ENCODE data around the gene DPYD.
"Not testable (repeated sequence)": the region's sequence is repeated elsewhere in the genome, so short reads cannot be mapped to it uniquely, and the experiment has no call there.

The DPYD gene

GRCh38 chr1:97304366-97304765 is 616.5 kb downstream of the DPYD start:
- no peak for DNase-seq (ENCODE audit: low spot score)

GRCh38 chr1:97298966-97299365 is 621.9 kb downstream of the DPYD start:
- no peak for DNase-seq (ENCODE audit: low spot score)

- DNase-seq (ENCODE audit: low spot score): no peak
Observed at GRCh38 chr1:97297611-97298010, 623.2 kb downstream of the DPYD start.

GRCh38 chr1:97281962-97282361 is 638.9 kb downstream of the DPYD start:
- DNase-seq (ENCODE audit: low spot score): no peak

DNA sequence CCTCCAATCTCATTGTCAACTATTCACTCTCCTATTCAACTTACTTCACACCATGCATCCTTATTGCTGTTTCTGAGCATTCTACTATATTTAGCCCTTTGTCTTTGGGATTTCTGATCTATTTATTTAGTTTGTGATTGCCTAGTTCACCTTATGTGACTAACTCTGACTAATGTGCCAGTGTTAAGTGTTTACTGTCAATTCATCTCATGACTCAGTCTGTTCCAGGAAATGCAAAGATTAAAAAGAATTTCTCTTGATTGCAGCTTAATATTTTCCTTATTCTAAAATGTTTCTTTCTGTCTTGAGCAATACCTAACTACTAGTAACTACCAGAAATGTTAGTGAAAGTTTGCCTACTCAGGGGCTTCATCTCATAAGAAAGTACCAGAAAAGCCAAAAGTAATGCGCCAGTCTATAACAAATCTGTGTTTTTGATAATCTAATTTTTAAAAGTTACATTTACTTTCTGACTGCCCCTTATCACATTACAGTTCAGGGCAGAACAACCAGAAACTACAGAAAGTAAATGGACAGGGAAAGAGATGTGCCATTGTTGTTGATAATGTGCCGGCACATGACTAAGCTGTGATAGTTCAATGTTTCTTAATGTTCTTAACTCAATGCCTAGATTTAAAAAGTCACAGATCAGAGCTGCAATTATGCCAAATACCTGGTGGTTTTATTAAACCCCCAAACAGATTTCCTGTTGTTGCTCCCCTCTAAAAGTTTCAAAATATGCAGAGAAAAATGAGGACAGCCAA is 642.8 kb downstream of the DPYD start:
- no peak for DNase-seq (ENCODE audit: low spot score)

DNA sequence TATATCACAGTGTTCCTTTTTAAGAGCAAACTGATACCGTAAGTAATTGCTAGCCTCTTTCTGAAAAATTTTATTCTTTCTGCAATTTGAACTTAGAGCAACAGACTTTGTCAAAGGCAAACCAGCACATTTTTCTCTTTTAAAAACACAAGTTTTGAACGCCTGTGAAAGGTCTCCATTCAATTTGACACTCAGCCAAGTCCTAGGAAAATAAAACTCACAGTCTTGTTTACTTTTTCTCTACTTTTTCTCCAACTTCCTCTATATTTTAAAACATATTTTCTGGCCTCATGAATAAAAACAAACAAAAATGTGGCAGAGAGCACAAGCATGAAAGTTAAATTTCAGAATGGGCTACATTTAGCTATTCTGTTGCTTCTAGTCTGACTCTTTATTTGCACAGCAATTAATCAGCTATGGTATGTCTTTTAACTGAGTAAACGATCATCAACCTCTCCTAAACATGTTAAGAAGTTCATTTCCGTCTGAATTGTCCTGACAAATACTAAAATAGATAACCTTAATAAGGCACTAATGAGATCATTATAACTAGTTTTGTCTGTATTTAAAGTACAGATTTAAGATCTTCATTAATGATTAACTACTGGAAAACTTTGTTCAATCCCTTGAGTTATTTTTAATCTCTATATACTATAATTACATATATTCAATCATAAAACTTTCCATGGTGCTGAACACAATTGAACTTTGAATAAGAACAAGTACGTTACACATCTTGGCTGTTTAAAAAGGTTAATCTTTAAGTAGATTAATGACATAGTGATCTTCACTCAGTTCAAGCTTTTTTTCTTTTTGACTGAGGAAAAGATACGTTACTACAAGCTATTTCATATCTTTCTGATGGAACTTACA is 648.7 kb downstream of the DPYD start:
- no peak for DNase-seq (ENCODE audit: low spot score)

DNA sequence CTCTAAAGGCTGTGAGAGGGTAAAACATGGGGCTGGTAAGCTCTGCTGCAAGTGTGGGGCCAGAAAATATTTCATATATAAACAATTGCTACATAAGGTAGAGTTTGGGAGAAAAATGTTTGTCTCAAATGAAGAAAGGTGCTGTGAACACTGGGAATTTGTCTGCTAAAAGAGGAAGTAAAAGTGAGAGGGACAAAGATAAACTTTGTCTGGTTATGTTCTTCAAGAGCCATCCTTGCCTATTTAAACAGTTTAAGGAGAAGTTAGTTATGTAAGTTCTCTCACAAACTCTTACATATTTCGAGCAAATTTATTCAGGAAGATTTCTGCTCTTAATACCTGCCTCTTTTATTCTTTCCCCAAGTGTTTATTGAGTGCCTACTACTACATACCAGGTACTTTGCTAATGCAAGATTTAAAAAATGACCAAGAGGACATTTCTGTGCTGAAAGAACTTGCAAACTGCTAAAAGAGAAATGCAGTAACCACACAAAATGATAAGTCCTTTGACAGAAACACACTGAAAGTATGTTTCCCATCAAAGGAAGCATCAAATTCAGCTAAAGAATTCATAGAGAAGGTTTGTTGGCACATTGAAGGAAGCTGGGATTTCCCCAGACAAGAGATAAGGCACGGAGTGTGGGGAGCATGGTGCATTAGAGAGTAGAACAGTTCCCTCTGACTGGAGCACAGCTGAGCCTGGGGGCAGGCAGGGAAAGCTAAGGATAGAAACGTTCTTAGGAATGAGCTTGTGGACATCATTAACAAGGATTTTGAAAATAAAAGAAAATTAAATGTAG is 650.1 kb downstream of the DPYD start:
- DNase-seq (ENCODE audit: low spot score): no peak

DNA sequence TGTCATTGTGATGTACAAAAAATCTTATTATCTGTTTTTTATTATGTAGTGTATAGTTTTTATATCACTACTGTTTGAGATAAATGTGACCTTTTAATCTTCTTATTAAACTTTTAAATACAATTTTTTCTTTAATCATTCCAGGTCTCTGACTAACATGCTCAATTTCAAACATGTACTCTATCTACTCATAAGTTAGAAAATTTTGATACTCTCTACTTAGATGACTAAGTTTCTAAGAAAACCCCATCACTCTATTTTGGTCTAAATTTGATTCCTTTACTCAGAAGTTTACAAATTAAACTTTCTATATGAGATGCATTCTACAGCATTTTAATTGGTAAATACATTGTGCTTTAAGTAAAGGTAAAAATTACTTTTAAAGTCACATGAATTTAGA is 655.2 kb downstream of the DPYD start:
- no peak for DNase-seq (ENCODE audit: low spot score)

GRCh38 chr1:97262842-97263241 is 658.0 kb downstream of the DPYD start:
- DNase-seq (ENCODE audit: low spot score): no peak

DNA sequence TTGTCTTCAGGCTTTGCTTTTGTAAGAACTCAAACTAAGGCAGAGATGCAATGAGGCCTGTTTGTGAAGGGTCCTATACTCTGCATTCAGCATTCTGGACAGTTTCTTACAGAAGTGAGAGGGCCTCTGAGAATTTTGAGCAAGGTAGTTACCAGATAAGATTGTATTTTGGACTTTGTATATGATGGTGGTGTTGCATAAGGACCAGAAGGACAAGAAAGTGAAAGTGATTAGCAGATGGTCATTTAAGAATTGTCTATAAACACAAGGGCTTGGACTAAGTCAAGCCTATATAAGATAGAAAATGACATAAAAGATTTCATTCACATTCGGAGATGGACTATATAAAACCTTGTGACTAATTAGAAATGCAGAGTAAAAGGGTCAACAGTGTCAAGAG is 662.2 kb downstream of the DPYD start:
- no peak for DNase-seq (ENCODE audit: low spot score)

- DNase-seq (ENCODE audit: low spot score): no peak
Observed at GRCh38 chr1:97254731-97255463, 665.9 kb downstream of the DPYD start.

DNA sequence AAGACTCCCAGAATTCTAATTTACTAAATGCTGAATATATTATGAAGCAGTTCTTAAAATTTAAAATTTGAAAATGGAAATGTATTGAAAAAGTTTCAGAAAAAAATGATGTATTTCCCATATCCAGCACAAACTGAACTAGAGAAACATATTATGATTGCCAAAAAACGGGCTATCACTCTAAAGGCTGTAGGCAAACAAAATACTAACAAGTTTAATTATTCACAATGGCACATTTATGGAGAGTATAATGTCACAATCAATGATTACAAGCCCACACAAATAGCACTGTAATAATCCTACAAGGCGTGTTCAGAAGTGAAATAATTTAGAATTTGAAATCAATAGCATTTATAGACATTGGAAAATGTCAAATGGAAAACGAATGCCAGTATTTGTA is 667.9 kb downstream of the DPYD start:
- no peak for DNase-seq (ENCODE audit: low spot score)

DNA sequence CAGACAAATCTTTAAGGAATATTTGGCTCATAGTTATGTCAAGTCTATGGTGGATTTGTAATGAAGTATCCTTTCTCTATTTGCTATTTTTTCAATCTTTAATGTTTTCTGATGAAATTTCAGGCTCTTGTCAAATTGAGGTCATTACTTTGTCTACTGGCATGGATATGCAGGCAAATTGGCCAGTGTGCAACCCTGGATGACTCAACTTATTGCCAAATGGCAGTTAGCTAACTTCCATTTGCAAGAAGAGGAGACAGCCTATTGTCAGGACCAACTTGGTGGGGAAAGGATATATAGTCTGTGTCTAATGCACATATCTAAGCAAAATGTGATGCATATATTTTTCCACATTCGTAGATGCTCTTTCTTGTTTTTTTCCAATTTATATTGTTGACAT is 668.8 kb downstream of the DPYD start:
- DNase-seq (ENCODE audit: low spot score): no peak

GRCh38 chr1:97247196-97247595 is 673.6 kb downstream of the DPYD start:
- no peak for DNase-seq (ENCODE audit: low spot score)

DNA sequence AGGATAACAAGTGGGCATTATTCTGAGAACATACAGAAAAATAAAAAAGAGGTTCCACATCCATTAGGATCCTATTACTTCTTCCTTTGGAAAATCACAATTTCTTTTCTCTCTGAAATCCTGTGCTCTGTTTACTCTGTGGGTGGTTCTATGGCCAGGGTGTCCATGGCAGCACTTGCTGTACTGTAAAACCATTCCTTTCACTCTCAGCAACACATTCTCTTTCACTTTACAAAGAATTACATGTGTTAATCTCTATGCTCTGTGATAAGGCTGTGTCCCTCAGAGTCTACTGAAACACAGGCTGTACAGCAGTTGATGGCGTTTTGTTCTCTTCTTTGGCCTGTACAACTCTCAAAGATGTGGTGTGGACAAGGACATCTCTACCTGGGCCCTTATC is 675.2 kb downstream of the DPYD start:
- DNase-seq (ENCODE audit: low spot score): no peak

GRCh38 chr1:97245026-97245425 is 675.8 kb downstream of the DPYD start:
- DNase-seq (ENCODE audit: low spot score): no peak

GRCh38 chr1:97243973-97244560 is 676.8 kb downstream of the DPYD start:
- DNase-seq (ENCODE audit: low spot score): no peak

- no peak for DNase-seq (ENCODE audit: low spot score)
Observed at GRCh38 chr1:97238816-97239215, 682.0 kb downstream of the DPYD start.

- DNase-seq (ENCODE audit: low spot score): not testable (repeated sequence)
Observed at GRCh38 chr1:97231354-97231753, 689.5 kb downstream of the DPYD start.

- no peak for DNase-seq (ENCODE audit: low spot score)
Observed at GRCh38 chr1:97212671-97213070, 708.2 kb downstream of the DPYD start.

DNA sequence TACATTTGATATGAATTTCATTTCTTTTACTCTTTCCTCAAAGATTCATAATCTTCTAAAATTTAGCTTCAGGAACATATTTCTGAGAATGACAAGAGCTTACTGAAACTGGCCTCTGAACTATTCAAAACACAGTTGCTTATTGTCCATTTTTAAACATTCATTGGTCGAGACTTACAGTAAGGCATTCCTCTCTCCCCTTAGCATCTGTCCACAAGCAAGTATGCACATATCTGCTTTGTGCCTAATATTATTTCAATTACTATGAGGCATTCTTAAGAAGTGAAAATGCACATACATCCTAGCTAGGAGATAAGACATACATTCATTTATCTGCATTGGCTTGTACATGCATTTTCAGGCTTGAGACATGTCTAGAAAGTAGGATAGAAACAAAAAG is 710.5 kb downstream of the DPYD start:
- no peak for DNase-seq (ENCODE audit: low spot score)
